ENCODE measurements around the gene PRRC2C.

- TF ChIP-seq GABPA (IDR thresholded peaks at IDR 0.05 in 1 of 2, conservative IDR thresholded peaks at IDR 0.05 in 1 of 2) (no peak), HNF4G (IDR thresholded peaks at IDR 0.05) (no peak), JUND (IDR thresholded peaks at IDR 0.05) (no peak), CTCF (IDR thresholded peaks at IDR 0.05; ENCODE audit: low read depth, low read length, missing input control) (no peak), SP1 (IDR thresholded peaks at IDR 0.05) (no peak), EGR1 (IDR thresholded peaks at IDR 0.05; ENCODE audit: low read depth in 2 of 2) (no peak), FOXA1 (IDR thresholded peaks at IDR 0.05) (no peak), TAF1 (conservative IDR thresholded peaks at IDR 0.05) (no peak), RAD21 (IDR thresholded peaks at IDR 0.05) (no peak)
Observed at GRCh38 chr1:171530676-171531075, 45.3 kb downstream of the PRRC2C start.

All from liver (tissue), 3 donors.